HUES48 (cell line): ENCODE measurements around the gene TERT.
"Not testable (repeated sequence)": the region's sequence is repeated elsewhere in the genome, so short reads cannot be mapped to it uniquely, and the experiment has no call there.

Experiments
- H3K27ac ChIP-seq: one replicate; pipeline ENCODE4 v1.7.0; 2013; ENCODE audit warnings: low read depth, low read length, inconsistent platforms
- H3K27me3 ChIP-seq: 2 replicates; pipeline ENCODE4 v1.6.1; 2013; ENCODE audit warnings: mild to moderate bottlenecking, low read length; ENCODE audit not compliant: control insufficient read depth, insufficient read depth
- H3K36me3 ChIP-seq: 2 replicates; pipeline ENCODE4 v1.6.1; 2013; ENCODE audit warnings: low read length; ENCODE audit not compliant: control insufficient read depth, insufficient read depth
- H3K4me1 ChIP-seq: 2 replicates; pipeline ENCODE4 v1.6.1; 2013; ENCODE audit warnings: mild to moderate bottlenecking, low read length; ENCODE audit not compliant: control insufficient read depth, insufficient read depth
- H3K4me3 ChIP-seq: 2 replicates; pipeline ENCODE4 v1.5.1; 2013; ENCODE audit warnings: mild to moderate bottlenecking, low read depth, low read length
- H3K9ac ChIP-seq: 2 replicates; pipeline ENCODE4 v1.6.1; 2013; ENCODE audit warnings: mild to moderate bottlenecking, low read depth, low read length, moderate library complexity
- H3K9me3 ChIP-seq: 2 replicates; pipeline ENCODE4 v1.6.1; 2013; ENCODE audit warnings: low read length; ENCODE audit not compliant: control insufficient read depth, insufficient read depth

Gene TERT

GRCh38 chr5:1281038-1281882, 13.6 kb downstream of the TERT start:
- Histone ChIP-seq H3K4me3 (no peak overlapping the region), H3K36me3 (peaks cover 31% of the 10 kb centered on the region), H3K4me1 (no peaks in the 10 kb centered on the region), H3K9ac (no peak overlapping the region), H3K27ac (no peak overlapping the region), H3K9me3 (no peaks in the 10 kb centered on the region), H3K27me3 (no peaks in the 10 kb centered on the region)

DNA sequence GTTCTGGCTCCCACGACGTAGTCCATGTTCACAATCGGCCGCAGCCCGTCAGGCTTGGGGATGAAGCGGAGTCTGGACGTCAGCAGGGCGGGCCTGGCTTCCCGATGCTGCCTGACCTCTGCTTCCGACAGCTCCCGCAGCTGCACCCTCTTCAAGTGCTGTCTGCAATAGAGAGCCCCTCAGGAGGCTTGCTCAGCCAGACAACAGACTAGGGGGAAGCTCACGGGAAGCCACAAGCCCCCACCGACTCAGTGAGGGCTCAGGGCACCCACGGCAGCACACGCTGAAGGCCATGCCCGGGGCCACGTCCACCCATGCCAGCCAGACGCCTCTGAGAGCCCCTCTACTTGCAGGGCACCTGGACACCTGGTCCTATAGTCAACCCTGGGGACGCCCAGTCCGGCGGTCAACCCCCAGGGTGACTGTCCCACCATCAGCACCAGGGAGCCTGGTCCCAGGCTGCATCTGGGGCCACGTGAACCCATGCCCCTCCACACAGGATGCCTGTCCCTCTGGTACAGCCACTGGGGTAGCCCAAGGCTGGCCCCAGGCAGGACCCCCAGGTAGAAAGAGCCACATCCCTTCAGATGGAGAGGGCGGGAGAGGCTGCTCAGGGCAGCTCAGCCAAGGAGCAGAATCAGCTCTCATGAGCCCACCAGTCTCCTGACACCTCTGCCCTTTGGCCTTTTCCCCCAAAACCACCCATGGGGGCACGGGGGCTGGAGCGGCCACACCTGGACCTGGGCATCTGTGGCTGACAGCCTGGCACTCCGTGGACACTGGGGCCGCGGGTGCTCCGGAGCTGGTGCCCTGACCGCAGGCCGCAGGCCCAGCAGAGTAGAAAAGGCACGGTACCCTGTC, 14.5 kb downstream of the TERT start:
- no peak overlapping the region for H3K4me3 ChIP-seq
- H3K4me1 ChIP-seq: no peaks in the 10 kb centered on the region
- H3K36me3 ChIP-seq: peaks cover 26% of the 10 kb centered on the region
- H3K9ac ChIP-seq: no peak overlapping the region
- no peaks in the 10 kb centered on the region for H3K27me3 ChIP-seq
- no peaks in the 10 kb centered on the region for H3K9me3 ChIP-seq
- H3K27ac ChIP-seq: no peak overlapping the region

DNA sequence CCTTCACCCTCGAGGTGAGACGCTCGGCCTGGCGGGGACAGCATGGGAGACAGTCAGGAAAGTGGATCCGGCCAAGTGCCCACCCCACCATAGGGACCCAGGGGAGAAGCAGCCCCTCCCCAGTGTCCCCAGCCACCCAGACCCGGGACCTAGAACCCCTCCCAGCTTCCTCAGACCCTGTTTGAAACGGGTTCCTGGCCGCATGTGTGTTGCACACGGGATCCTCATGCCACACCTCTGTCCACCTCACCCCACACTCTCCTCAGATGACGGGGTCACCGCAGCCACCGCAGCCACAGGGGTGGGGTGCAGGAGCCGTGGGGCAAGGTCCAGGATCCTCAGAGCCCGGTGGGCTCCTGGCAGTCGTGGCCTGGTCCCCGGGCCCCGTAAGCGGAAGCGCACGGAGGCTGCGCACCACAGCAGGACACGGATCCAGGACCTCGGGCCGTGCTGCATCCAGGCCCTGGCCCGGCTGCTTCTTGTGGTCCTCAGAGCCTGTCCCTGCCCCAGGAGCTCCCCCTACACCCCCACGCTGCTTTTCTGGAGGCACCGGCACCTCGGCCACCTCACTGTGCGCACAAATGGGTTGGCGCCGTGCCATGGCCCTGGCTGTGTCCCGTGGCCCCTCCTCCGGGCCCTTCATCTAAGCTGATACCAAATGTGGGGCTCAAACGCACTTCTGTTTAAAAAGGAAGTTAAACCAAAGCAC, 15.3 kb downstream of the TERT start:
- Histone ChIP-seq H3K4me3 (no peak overlapping the region), H3K27ac (no peak overlapping the region), H3K9me3 (no peaks in the 10 kb centered on the region), H3K4me1 (no peaks in the 10 kb centered on the region), H3K36me3 (peaks cover 28% of the 10 kb centered on the region), H3K9ac (no peak overlapping the region), H3K27me3 (no peaks in the 10 kb centered on the region)

GRCh38 chr5:1278656-1279442, 16.0 kb downstream of the TERT start:
- Histone ChIP-seq H3K4me1 (no peaks in the 10 kb centered on the region), H3K9ac (no peak overlapping the region), H3K4me3 (no peak overlapping the region)

DNA sequence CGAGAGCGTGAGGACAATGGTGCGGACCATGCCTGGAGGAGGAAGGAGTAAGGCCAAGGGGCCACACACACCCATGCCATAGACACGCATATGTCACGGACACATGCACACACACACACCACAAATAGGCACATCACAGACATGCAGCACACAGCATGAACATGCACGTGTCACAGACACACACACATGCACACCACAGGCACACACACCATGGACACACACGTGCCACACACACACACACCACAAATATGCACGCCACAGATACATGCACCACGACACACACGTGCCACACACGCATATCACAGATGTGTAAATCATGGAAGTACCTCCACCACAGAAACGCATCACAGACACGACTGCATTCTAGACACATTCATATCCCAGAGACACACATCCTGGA, 16.7 kb downstream of the TERT start:
- no peak overlapping the region for H3K4me3 ChIP-seq
- H3K4me1 ChIP-seq: no peaks in the 10 kb centered on the region
- peaks cover 34% of the 10 kb centered on the region for H3K36me3 ChIP-seq
- no peaks in the 10 kb centered on the region for H3K9me3 ChIP-seq
- H3K9ac ChIP-seq: no peak overlapping the region
- no peak overlapping the region for H3K27ac ChIP-seq
- no peaks in the 10 kb centered on the region for H3K27me3 ChIP-seq

More at GRCh38 chr5:1278656-1279442, 16.0 kb downstream of the TERT start:
- peaks cover 32% of the 10 kb centered on the region for H3K36me3 ChIP-seq
- H3K27ac ChIP-seq: no peak overlapping the region
- H3K9me3 ChIP-seq: no peaks in the 10 kb centered on the region
- no peaks in the 10 kb centered on the region for H3K27me3 ChIP-seq

DNA sequence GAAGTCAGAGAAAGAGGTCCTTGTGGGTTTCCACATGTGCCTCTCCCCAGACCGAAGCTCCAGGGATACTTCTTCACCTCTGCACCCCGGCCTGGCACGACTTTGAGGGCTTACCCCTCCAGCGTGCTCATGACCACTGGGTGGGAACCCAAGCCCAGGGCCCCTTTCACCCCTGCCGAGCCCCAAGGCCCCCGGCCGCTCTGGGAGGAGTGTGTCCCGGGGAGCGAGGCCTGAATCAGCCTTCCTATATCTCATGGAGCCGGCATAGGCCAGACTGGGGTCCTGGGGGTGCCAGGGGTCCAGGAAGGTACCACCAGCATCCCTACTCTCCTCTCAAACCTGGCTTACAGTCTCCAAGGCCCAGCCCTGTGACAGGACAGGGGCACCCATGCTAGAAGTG, 17.1 kb downstream of the TERT start:
- H3K36me3 ChIP-seq: peaks cover 34% of the 10 kb centered on the region

DNA sequence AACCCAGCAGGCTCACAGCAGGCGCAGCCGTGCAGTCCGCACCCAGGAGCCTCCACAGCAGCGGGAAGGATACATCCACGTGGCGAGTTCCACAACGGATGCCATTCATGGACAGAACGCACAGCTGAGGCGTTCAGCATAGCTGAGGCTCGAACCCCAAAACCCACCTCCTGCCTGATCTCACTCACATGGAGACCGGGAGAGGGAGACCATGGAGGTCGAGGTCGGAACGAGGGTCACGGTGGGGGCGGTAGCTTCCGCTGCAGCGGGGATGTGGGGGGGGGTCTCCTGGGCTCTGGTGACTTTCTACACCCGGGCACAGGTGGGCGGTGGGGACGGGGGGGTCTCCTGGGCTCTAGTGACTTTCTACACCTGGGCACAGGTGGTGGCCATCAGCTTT, 17.5 kb downstream of the TERT start:
- H3K36me3 ChIP-seq: peaks cover 34% of the 10 kb centered on the region
- no peaks in the 10 kb centered on the region for H3K9me3 ChIP-seq
- H3K27me3 ChIP-seq: no peaks in the 10 kb centered on the region
- no peak overlapping the region for H3K4me3 ChIP-seq
- H3K27ac ChIP-seq: no peak overlapping the region
- H3K9ac ChIP-seq: no peak overlapping the region
- no peaks in the 10 kb centered on the region for H3K4me1 ChIP-seq

More for the DNA sequence above, 17.1 kb downstream of the TERT start:
- Histone ChIP-seq H3K9me3 (no peaks in the 10 kb centered on the region), H3K9ac (no peak overlapping the region), H3K27ac (no peak overlapping the region), H3K27me3 (no peaks in the 10 kb centered on the region), H3K4me3 (no peak overlapping the region), H3K4me1 (no peaks in the 10 kb centered on the region)

DNA sequence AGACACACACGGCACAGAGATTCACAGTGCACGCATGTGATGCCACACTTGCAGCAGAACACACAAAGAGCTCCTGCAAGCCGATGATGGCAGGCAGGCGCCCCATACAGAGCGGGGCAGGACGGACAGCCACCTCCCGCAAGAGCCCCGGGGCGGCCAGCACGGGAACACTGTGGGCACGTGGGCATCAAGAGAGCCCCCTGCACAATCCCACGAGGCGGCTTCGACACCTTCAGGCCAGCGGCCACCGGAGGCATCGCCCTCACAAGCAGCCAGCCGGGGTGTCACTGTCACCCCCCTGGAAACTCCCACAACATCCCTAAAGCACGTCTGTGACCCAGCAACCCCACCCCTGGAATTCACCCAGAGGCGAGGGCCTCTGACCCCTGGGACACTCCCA, 17.9 kb downstream of the TERT start:
- Histone ChIP-seq H3K27me3 (no peaks in the 10 kb centered on the region), H3K9me3 (no peaks in the 10 kb centered on the region), H3K9ac (no peak overlapping the region), H3K36me3 (peaks cover 37% of the 10 kb centered on the region), H3K4me3 (no peak overlapping the region), H3K27ac (no peak overlapping the region), H3K4me1 (no peaks in the 10 kb centered on the region)

DNA sequence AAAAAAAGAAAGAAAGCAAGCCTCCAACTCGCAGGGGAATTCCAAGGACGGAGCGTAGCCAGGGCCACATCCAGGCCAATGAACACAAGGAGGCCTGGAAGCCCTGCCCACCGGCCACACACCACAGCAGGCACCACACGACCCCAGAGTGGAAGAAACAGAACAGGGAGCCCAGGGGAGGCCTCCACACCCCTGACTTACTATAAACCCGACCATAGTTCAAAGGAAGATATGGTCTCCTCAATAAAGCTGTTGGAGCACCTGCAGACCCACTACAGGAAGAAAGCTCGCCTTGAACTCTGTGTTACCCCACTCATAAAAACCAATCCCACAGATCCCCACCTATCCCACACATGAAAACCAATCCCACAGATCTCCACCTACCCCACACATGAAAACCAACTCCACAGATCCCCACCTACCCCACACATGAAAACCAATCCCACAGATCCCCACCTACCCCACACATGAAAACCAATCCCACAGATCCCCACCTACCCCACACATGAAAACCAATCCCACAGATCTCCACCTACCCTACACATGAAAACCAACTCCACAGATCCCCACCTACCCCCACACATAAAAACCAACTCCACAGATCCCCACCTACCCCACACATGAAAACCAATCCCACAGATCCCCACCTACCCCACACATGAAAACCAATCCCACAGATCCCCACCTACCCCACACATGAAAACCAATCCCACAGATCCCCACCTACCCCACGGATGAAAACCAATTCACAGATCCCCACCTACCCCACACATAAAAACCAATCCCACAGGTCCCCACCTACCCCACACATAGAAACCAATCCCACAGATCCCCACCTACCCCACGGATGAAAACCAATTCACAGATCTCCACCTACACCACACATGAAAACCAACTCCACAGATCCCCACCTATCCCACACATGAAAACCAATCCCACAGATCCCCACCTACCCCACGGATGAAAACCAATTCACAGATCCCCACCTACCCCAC, 19.2 kb downstream of the TERT start:
- H3K9me3 ChIP-seq, H3K4me3 ChIP-seq, H3K4me1 ChIP-seq, H3K27me3 ChIP-seq, H3K9ac ChIP-seq, H3K27ac ChIP-seq: not testable (repeated sequence)
- H3K36me3 ChIP-seq: peaks cover 47% of the 10 kb centered on the region
